Activated T-helper 2 cell treated with anti-CD3 and anti-CD28 coated beads, Interferon-gamma antibody, Interleukin-2, Interleukin-4, amounts not matched to agents 10 μg/mL and 5 μg/mL and 100 μg/mL, durations not matched to agents 14 hours and 24 hours and 36 hours (primary cell): Measurements from ENCODE around the gene PCDH9. TPM values are rescaled to one million over a fixed set of nuclear protein-coding genes. Genes with fewer than 3 reads are reported as not detected.

Experiments
- DNase-seq: peaks from one replicate; pipeline ENCODE4 v3.0.0; 2021; ENCODE audit warnings: low spot score
- H3K27ac Mint-ChIP-seq: one replicate; pipeline ENCODE4 v1.8.0; 2021; ENCODE audit warnings: mixed read lengths
- H3K27me3 Mint-ChIP-seq: one replicate; pipeline ENCODE4 v1.8.0; 2021; ENCODE audit warnings: low read depth, mixed read lengths
- H3K36me3 Mint-ChIP-seq: one replicate; pipeline ENCODE4 v1.8.0; 2021; ENCODE audit warnings: low read depth, mixed read lengths
- H3K4me1 Mint-ChIP-seq: one replicate; pipeline ENCODE4 v1.8.0; 2021; ENCODE audit warnings: low read depth, mixed read lengths
- H3K4me3 Mint-ChIP-seq: one replicate; pipeline ENCODE4 v1.8.0; 2021; ENCODE audit warnings: low read depth, mild to moderate bottlenecking, moderate library complexity, mixed read lengths
- H3K9me3 Mint-ChIP-seq: one replicate; pipeline ENCODE4 v1.8.0; 2021; ENCODE audit warnings: mixed read lengths
- intact Hi-C: fragments of 100-400 bp; cut with micrococcal nuclease; formaldehyde crosslinking; loops from one replicate; pipeline ENCODE4 v1.15.1; 2023
- total RNA-seq: library from RNA; stranded (reverse); gene quantifications from 2 replicates; pipeline ENCODE4 v1.2.3, GENCODE V29; 2022

Gene PCDH9
- total RNA-seq, 1 donor from 2014 or later = 0.18 TPM

DNA sequence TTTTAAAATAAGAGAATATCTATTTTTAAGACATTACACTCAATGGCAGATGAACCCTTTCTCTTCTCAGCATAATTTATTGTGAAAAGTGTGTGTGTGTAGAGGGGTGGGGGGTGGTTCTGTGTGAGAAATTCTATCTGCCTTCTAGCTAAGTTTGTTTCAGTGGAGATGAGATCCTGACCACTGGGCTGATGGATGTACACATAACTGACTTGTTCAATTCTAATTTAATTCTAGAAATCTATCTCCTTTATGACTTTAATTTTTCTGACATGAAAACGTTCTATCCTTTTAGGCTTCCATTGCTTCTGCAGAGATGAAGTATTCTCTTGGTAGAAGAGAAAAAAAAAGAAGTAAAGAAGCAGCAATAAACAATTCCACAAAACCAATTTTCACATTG, 891.6 kb downstream of the PCDH9 start:
- Mint-ChIP-seq H3K27me3 (no peaks in the 10 kb centered on the region), H3K4me3 (no peak overlapping the region), H3K36me3 (no peaks in the 10 kb centered on the region), H3K4me1 (no peaks in the 10 kb centered on the region), H3K9me3 (peaks cover 2% of the 10 kb centered on the region), H3K27ac (no peak overlapping the region)
- intact Hi-C loops = no loop called here
- no peak for DNase-seq

DNA sequence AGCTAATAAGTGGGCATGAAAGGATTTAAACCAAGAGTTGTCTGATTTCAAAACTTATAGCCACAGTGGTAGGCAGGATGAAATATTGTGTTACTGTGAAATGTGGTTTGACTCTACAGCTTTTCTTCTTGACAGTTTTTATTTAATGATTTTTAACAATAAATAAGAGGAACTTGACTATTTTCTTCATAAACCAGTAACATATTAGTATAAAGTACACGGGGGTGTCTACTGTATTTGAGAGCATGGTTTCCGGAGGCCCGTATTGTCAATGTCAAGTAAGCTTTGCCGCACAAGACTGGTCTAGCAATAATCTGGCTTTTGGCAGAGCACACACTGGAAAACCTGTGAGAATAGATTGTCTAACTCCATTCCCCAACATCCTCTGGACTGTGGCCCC, 894.5 kb downstream of the PCDH9 start:
- Mint-ChIP-seq H3K9me3 (no peaks in the 10 kb centered on the region), H3K4me3 (no peak overlapping the region), H3K36me3 (no peaks in the 10 kb centered on the region), H3K4me1 (no peaks in the 10 kb centered on the region), H3K27ac (no peak overlapping the region), H3K27me3 (no peaks in the 10 kb centered on the region)
- intact Hi-C loops = no loop called here
- no peak for DNase-seq

DNA sequence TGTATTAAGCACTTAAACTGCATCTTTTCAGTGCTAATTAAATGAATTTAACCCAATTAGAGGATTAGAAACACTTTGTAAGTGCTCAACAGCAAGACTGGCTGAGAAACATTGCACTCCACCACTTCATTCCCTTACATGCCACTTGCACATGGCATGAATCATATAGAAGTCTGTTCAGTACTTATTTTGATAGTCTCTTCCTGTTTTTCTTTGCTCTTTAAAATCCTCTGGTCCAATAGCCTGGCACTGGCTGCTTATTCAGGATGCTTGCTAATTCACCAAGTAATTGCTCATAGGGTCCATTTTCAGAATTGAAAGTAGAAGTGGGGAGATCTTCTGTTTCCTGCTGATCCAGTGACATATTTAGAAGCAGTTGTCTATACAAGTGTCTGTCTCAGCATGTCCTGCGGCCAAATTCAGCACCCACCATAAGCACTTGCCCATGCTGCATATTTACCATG, 900.1 kb downstream of the PCDH9 start:
- Mint-ChIP-seq H3K9me3 (no peaks in the 10 kb centered on the region), H3K27me3 (no peaks in the 10 kb centered on the region), H3K4me1 (no peaks in the 10 kb centered on the region), H3K4me3 (no peak overlapping the region), H3K36me3 (no peaks in the 10 kb centered on the region), H3K27ac (no peak overlapping the region)
- intact Hi-C loops = no loop called here
- no peak for DNase-seq

DNA sequence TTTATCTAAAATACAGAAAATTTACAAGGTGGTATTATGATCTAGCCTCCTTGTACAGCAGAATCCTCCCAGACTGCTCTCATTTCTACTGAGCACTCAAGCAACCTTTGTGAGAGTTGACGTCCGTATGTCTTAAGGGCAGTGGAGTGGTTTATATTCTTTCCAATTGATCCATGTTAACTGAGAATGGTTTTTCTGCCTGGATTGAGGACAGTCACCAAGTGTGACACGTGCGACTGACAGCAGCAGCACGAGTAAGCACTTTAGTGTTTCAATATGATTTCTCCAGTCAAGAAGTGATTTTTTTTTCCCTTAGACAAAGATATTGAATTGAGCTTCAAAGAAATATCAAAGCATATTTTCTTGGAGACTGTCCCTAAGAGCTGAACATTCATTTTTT, 901.7 kb downstream of the PCDH9 start:
- H3K27me3 Mint-ChIP-seq = no peaks in the 10 kb centered on the region
- intact Hi-C loops = no loop called here
- H3K27ac Mint-ChIP-seq = no peak overlapping the region
- DNase-seq = no peak
- H3K4me3 Mint-ChIP-seq = no peak overlapping the region
- H3K36me3 Mint-ChIP-seq = no peaks in the 10 kb centered on the region
- no peaks in the 10 kb centered on the region for H3K4me1 Mint-ChIP-seq
- H3K9me3 Mint-ChIP-seq = no peaks in the 10 kb centered on the region

DNA sequence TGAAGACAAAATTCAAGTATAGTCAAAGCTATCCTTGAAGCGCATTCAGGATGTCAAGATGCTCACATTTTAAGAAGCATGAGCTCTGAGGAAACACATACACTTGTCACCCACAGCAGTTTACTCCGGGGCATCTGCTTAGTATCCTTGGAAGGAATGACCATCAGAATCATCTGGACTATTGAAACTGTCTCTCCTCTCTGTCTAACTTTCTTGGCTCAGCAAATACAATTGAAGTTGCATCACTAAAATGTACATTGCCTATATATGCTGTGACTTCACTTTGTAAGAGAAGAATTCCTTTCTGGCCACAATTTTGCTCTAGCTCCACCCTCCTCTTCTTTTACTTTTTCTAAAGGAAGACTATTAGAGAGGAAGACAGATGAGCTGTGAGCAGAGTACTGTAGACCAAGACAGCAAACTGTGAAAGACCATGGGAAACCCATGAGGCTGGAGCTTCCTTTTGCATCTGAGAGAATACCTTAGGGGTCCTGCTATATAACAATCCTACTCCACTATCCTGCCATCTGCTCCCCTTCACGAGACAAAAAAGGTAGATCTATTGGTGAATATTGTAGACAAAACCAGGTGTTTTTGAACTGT, 906.3 kb downstream of the PCDH9 start:
- H3K27me3 Mint-ChIP-seq = no peaks in the 10 kb centered on the region
- no peaks in the 10 kb centered on the region for H3K4me1 Mint-ChIP-seq
- DNase-seq = no peak
- intact Hi-C loops = no loop called here
- H3K4me3 Mint-ChIP-seq = no peak overlapping the region
- H3K36me3 Mint-ChIP-seq = no peaks in the 10 kb centered on the region
- peaks cover 2% of the 10 kb centered on the region for H3K9me3 Mint-ChIP-seq
- no peak overlapping the region for H3K27ac Mint-ChIP-seq

DNA sequence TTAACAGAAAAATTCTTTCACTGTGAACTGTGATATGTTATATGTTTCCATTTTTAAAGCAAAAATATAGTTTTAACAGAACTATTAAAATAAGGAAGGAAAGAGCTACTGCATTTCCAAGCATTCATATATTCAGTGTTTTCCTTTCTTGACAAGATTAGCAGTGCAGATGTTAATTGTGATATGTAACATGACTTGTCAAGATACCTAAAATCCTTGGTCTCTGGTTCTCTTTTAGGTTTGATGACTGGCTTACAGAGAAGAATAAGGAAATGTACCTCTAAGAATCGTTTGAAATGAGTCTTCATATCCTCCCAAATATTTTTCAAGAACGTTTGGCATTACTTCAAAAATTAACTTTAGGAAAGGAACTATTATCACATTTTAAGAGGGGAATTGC, 907.2 kb downstream of the PCDH9 start:
- intact Hi-C loops = no loop called here
- no peaks in the 10 kb centered on the region for H3K4me1 Mint-ChIP-seq
- no peak for DNase-seq
- no peaks in the 10 kb centered on the region for H3K36me3 Mint-ChIP-seq
- no peak overlapping the region for H3K4me3 Mint-ChIP-seq
- peaks cover 4% of the 10 kb centered on the region for H3K9me3 Mint-ChIP-seq
- H3K27me3 Mint-ChIP-seq = no peaks in the 10 kb centered on the region
- no peak overlapping the region for H3K27ac Mint-ChIP-seq

DNA sequence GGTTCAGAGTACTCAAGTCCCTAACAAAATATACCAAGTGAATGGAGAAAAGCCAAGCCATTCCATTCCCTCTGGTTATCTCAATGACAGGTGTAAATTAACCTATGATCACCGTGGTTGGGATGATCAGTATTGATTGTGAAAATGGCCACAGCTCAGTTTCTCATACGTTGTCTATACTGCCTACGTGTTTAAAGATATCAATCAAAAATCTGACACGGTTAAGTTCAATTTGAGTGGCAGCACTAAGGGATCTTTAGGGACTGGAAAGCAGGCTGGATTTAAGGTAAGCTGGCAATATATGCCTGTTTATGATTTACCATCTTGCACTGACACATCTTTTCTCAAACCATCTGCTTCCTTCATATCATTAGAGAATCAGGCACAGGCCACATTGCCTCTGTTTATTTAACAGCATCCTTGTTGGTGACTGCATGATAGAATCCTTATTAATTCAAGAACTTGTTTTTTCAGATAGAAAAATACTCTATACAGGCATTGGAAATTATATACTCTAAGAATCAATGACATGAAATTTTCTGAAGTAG, 907.9 kb downstream of the PCDH9 start:
- Mint-ChIP-seq H3K36me3 (no peaks in the 10 kb centered on the region), H3K4me3 (no peak overlapping the region), H3K27ac (no peak overlapping the region), H3K9me3 (peaks cover 4% of the 10 kb centered on the region), H3K27me3 (no peaks in the 10 kb centered on the region), H3K4me1 (no peaks in the 10 kb centered on the region)
- no peak for DNase-seq
- intact Hi-C loops = no loop called here

DNA sequence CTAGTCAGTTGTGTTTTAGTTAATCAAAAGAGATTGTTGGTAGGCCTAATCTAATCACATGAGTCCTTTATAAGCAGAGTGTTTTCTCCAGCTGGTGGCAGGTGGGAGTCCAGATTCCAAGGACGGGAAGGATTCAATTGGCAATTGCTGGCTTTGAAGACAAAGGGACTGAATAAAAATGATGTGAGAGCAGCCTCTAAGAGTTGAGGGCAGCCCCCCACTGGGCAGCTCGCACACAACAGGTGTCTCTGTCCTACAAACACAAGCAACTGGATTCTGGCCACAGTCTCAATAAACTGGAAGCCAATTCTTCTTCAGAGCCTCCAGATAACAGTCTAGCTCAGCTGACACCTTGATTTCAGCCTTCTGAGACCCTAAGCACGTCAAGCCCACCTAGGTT, 915.2 kb downstream of the PCDH9 start:
- no peaks in the 10 kb centered on the region for H3K36me3 Mint-ChIP-seq
- intact Hi-C loops = no loop called here
- H3K9me3 Mint-ChIP-seq = peaks cover 8% of the 10 kb centered on the region
- no peaks in the 10 kb centered on the region for H3K4me1 Mint-ChIP-seq
- no peak overlapping the region for H3K27ac Mint-ChIP-seq
- no peaks in the 10 kb centered on the region for H3K27me3 Mint-ChIP-seq
- DNase-seq = no peak
- H3K4me3 Mint-ChIP-seq = no peak overlapping the region

DNA sequence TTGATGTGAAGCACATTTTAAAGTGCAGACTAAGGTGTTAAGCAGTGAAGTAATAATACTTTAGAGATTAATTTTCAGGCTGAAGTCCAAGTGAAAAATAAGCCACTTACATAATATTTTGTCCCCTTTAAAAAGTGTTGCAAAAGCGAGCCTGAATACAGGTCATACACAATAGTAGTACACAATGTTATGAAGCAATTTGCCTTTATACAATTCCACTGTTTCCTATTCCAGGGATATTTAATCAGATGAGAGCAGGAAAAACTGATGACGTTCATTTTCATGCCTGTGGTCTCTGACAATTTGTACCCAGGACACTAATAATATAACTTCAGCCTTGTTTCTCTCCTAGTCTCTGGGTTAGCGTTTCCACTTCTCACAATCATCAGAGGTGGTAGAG, 916.7 kb downstream of the PCDH9 start:
- intact Hi-C loops = no loop called here
- Mint-ChIP-seq H3K4me1 (no peaks in the 10 kb centered on the region), H3K9me3 (peaks cover 4% of the 10 kb centered on the region), H3K4me3 (no peak overlapping the region), H3K36me3 (no peaks in the 10 kb centered on the region), H3K27ac (no peak overlapping the region), H3K27me3 (no peaks in the 10 kb centered on the region)
- no peak for DNase-seq

DNA sequence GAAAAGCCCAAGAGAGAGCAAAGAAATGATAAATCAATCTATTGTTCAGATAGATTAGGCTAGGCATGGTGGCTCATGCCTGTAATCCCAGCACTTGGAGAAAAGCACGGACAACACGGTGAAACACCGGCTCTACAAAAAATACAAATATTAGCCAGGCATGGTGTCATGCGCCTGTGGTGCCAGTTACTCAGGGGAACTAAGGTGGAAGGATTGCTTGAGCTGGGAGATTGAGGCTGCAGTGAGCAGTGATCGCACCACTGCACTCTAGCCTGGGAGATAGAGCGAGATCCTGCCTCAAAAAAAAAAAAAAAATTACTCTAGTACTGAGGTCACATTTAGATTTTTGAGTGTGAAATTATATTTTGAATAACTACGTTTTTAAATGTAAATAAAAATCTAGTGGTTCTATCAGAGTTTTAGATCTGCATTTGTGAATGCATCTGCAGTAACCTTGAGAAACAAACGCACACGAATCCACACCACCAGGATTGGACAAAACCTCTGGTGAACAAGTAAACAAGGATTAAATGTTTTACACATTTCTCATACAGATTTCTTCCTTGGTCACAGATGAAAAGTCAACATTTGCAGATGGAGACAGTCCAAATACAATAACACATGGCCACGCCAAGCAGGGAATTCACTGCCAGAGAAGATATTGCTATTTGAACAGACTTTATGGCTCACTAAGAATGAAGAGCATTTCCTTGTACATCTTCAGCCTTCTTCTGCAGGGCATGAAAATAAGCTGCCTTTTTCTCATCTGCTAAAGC, 917.6 kb downstream of the PCDH9 start:
- Mint-ChIP-seq H3K4me3 (no peak overlapping the region), H3K9me3 (peaks cover 4% of the 10 kb centered on the region), H3K4me1 (no peaks in the 10 kb centered on the region), H3K27me3 (no peaks in the 10 kb centered on the region), H3K36me3 (no peaks in the 10 kb centered on the region), H3K27ac (no peak overlapping the region)
- no peak for DNase-seq
- intact Hi-C loops = no loop called here

DNA sequence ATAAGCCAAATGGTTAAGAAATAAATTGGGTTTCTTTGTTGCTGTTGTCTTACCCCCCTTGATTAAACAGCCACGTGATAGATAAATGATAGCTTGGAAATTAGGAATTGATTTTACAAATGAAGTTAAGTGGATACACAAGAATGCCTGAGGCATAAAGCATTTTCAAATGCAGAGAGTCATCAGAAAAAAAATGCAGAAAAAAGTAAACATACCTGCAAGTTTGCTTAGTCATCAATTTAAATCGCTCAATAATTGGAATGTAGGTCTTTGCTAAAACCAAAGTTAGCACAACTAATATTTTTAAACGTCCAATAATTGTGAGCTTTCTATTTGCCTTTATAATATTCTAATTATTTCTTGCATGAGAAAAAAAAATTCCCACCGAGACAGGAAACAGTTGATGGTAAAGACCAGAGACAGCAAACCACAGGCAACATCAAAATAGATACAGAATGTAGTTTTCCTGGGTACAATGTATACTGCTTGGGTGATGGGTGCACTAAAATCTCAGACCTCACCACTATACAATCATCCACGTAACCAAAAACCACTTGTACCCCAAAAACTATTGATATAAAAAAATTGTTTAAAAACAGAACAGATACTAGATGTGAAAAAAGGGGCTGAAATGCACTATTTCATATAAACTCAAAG, 924.0 kb downstream of the PCDH9 start:
- H3K36me3 Mint-ChIP-seq = no peaks in the 10 kb centered on the region
- H3K4me1 Mint-ChIP-seq = no peaks in the 10 kb centered on the region
- no peak overlapping the region for H3K27ac Mint-ChIP-seq
- no peaks in the 10 kb centered on the region for H3K27me3 Mint-ChIP-seq
- no peak overlapping the region for H3K4me3 Mint-ChIP-seq
- no peak for DNase-seq
- intact Hi-C loops = no loop called here
- no peaks in the 10 kb centered on the region for H3K9me3 Mint-ChIP-seq

DNA sequence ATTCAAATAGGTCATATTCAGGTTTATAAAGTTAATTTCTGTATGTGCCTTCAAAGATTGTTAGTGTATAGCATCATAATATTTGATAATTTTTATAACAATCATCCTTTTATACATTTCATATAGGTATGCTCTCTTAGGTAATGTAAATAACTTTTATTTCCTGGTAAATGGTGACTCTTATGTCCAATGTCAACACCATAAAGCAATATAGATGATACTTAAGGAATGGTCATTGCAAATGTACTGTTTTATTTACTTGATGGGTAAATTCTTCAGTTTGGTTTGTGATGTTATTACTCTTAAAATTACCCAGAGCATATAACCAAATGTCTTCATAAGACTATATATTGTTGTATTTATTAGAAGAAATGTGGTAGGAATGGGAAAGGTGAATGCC, 928.7 kb downstream of the PCDH9 start:
- no peak overlapping the region for H3K27ac Mint-ChIP-seq
- intact Hi-C loops = no loop called here
- no peaks in the 10 kb centered on the region for H3K36me3 Mint-ChIP-seq
- H3K4me3 Mint-ChIP-seq = no peak overlapping the region
- no peak for DNase-seq
- no peaks in the 10 kb centered on the region for H3K27me3 Mint-ChIP-seq
- H3K4me1 Mint-ChIP-seq = no peaks in the 10 kb centered on the region
- H3K9me3 Mint-ChIP-seq = peaks cover 6% of the 10 kb centered on the region

DNA sequence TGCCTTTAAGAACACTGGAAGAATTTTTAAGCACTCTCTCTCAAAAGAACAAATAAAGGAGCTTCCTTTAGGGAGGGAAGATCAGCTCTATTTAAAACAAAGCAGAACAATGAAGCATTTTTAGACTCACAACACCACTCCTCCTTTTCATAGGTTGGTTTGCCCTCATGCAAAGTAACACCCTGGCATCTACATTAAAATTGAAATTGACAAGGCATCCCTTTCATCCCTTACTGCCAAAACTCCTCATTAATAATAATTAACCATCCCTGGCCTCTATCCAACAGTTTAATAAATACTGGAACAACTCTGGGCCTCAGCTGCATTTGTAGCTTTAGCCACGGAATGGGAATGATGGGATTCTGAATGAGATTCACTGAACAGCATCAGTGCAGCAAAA, 929.1 kb downstream of the PCDH9 start:
- no peaks in the 10 kb centered on the region for H3K27me3 Mint-ChIP-seq
- no peak for DNase-seq
- H3K36me3 Mint-ChIP-seq = no peaks in the 10 kb centered on the region
- H3K9me3 Mint-ChIP-seq = peaks cover 10% of the 10 kb centered on the region
- no peaks in the 10 kb centered on the region for H3K4me1 Mint-ChIP-seq
- H3K27ac Mint-ChIP-seq = no peak overlapping the region
- no peak overlapping the region for H3K4me3 Mint-ChIP-seq
- intact Hi-C loops = no loop called here
